ENCODE data around the gene RXRA.

Gene RXRA

DNA sequence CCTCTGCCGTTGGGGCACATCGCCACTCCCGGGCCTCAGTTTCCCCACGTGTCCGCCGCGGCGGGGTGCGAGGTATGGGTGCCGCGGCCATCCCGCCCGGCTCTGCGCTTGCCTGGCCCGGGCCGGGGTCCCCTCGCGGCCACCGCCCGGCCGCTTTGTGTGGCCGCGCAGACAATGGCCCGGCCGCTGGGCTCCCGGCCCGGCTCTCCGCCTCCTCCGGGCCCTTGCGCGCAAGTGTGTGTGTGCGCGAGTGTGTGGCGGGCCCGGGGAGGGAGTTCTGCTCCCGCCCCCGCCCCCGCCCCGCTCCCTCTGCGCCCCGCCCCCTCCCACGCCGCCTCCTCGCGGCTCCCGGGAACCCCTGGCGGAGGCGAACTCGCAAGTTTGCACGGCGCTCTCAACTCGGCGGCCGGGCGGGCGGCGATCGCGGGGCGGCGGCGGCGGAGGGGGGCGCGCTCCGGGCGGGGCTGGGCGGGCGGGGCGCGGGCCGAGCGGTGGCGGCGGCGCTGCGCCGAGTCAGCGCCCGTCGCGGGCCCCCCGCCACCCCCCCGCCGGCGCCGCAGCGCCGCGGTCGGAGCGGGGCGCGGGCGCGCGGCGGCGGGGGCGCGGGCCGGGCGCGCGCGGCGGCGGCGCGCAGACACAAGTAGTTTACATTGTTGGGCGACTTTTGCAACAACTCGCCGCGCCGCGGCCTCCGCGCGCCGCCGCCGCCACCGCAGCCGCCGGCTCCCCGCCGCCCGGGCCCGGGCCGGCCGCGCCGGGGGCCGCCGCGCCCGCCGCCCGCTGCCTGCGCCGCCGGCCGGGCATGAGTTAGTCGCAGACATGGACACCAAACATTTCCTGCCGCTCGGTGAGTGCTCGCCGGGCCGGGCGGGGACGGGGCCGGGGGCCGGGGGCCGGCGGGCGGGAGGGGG, at the start of gene RXRA:
Gene RXRA, plus strand, starts transcription at position 643 of the 911 bp plus-strand sequence. Its CDS starts 177 bp downstream, at position 820.
- CTCF ChIA-PET, result interaction anchor here (0.7 to 7.2 kb wide), 3 partner anchors 130 to 156 kb away, joined by 3 to 54 read pairs (median 4); no protein-coding TSS in a partner anchor
- DNase-seq (ENCODE audit: low read depth, low spot score), result peak; percentile 47
- H3K4me3 ChIP-seq (ENCODE audit: low read depth, low read length), result peak within 1 kb of the TSS; percentile 72
- TF ChIP-seq, protein P1, sequence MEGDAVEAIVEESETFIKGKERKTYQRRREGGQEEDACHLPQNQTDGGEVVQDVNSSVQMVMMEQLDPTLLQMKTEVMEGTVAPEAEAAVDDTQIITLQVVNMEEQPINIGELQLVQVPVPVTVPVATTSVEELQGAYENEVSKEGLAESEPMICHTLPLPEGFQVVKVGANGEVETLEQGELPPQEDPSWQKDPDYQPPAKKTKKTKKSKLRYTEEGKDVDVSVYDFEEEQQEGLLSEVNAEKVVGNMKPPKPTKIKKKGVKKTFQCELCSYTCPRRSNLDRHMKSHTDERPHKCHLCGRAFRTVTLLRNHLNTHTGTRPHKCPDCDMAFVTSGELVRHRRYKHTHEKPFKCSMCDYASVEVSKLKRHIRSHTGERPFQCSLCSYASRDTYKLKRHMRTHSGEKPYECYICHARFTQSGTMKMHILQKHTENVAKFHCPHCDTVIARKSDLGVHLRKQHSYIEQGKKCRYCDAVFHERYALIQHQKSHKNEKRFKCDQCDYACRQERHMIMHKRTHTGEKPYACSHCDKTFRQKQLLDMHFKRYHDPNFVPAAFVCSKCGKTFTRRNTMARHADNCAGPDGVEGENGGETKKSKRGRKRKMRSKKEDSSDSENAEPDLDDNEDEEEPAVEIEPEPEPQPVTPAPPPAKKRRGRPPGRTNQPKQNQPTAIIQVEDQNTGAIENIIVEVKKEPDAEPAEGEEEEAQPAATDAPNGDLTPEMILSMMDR (IDR thresholded peaks at IDR 0.05; ENCODE audit: insufficient read depth, low read length, missing control alignments), result peak; percentile 72
- POLR2A ChIA-PET, result interaction anchor here (0.7 to 1.5 kb wide), 6 partner anchors 8 to 161 kb away, joined by 3 to 4 read pairs (median 4); partner anchors contain the start of gene RNU6ATAC

DNA sequence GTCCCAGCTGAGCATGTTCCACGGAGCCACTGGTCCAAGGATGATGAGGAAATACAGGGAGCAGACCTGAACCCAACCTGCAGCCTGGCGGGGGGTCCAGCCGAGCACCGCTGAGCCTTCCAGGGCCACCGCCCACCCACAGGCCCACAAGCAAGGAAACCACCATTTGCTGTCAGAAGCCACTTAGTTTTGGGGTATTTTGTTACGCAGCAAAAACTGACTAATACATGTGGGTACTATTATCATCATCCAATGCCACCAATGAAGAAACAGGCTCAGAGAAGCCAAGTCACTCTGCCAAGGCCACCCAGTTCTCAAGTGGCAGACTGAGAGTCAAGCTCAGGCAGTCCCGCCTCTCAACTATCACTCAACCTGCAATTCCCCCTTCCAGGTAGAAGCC, 48.0 kb upstream of the RXRA start:
- no peak overlapping the region for H3K4me3 ChIP-seq (ENCODE audit: low read depth, low read length)
- ChIA-PET CTCF (no interaction called here), POLR2A (no interaction called here)
- TF ChIP-seq, protein P1 (IDR thresholded peaks at IDR 0.05; ENCODE audit: insufficient read depth, low read length, missing control alignments), result no peak
- DNase-seq (ENCODE audit: low read depth, low spot score), result no peak

DNA sequence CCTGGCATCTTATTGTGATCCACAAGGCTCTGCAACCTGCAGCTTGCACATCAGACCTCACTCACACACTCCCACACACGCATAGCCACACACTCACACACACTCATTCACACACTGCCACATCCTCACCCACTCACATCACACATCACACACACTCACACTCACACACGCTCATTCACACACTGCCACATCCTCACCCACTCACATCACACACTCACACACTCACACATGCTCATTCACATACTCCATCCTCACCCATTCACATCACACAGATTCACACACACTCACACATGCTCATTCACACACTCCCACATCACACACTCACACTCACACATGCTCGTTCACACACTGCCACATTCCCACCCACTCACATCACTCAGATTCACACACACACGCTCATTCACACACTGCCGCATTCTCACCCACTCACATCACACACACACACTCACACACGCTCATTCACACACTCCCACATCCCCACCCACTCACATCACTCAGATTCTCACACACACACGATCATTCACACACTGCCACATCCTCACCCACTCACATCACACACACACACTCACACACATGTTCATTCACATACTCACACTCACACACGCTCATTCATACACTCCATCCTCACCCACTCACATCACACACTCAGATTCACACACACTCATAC, 47.1 kb upstream of the RXRA start:
- DNase-seq (ENCODE audit: low read depth, low spot score), result no peak
- TF ChIP-seq, protein P1 (IDR thresholded peaks at IDR 0.05; ENCODE audit: insufficient read depth, low read length, missing control alignments), result no peak
- no peak overlapping the region for H3K4me3 ChIP-seq (ENCODE audit: low read depth, low read length)
- POLR2A ChIA-PET, result no interaction called here
- CTCF ChIA-PET, result no interaction called here

DNA sequence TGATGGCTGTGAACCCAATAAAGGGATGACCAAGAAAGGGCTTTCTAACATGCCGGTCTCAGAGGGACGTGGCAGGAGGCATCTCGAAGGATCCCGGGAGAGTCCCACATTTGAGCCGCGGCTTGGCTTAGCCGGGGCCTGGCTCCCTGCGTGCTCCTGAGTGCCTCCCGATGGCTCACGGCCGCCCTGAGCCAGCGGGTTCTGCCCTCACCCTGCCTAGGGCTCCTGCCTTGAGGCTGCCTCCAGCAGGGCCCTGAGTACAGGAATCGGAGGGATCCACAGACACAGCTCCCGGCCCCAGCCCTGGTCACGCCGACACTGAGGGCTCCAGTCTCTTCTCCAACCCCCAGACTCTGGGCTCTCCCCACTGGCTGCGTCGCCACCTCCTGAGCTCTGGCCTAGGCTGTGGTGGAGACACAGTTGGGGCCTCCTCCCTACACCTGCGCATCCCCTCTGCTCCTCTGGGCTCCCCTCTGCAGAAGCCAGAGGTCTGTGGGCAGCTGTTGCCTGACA, 44.1 kb upstream of the RXRA start:
- TF ChIP-seq, protein P1 (IDR thresholded peaks at IDR 0.05; ENCODE audit: insufficient read depth, low read length, missing control alignments), result no peak
- ChIA-PET CTCF (no interaction called here), POLR2A (no interaction called here)
- DNase-seq (ENCODE audit: low read depth, low spot score), result no peak
- H3K4me3 ChIP-seq (ENCODE audit: low read depth, low read length), result no peak overlapping the region

DNA sequence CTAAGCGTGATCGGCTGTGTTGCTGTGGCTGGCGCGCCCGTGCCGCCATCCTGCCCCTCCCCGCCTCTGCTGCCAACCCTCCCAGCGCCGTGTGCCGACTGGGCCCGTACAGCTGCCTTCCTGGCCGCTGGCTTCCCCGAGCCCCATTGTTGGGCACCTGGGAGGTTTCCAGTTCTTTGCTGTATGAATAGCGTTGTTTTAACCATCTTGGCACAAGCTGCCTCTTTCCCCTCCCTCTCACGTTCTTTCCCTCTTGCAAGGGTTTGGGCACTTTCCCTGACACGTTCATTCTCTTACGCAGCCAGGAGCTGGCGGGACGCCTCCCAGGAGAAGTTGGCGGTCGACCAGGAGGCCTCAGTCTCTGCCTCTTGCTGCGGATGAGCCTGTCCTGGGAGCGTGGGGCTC, 43.1 kb upstream of the RXRA start:
- ChIA-PET POLR2A (no interaction called here), CTCF (no interaction called here)
- H3K4me3 ChIP-seq (ENCODE audit: low read depth, low read length), result no peak overlapping the region
- peak; percentile 34 for DNase-seq (ENCODE audit: low read depth, low spot score)
- TF ChIP-seq, protein P1 (IDR thresholded peaks at IDR 0.05; ENCODE audit: insufficient read depth, low read length, missing control alignments), result no peak
